Mammary epithelial cell (primary cell): ENCODE measurements around the gene TGM3.

Source experiments
- CTCF ChIP-seq, 2 donors: IDR thresholded peaks in 1 of 2; conservative IDR thresholded peaks in 1 of 2; 2 replicates each; pipeline ENCODE4 v1.5.1; 2011 to 2012; ENCODE audit warnings: inconsistent platforms in 2 of 2, low read length in 2 of 2, mild to moderate bottlenecking in 2 of 2, control low read depth in 1 of 2, low read depth in 1 of 2; ENCODE audit not compliant: insufficient read depth in 1 of 2; ENCODE audit errors: extremely low read depth in 1 of 2
- EZH2 ChIP-seq: IDR thresholded peaks from 2 replicates; pipeline ENCODE4 v1.6.1; 2012; ENCODE audit warnings: low read length, inconsistent platforms, borderline replicate concordance

GRCh38 chr20:2380601-2381000, 84.8 kb downstream of the TGM3 start, which contains the start of gene TGM6:
- TF ChIP-seq CTCF (conservative IDR thresholded peaks at IDR 0.05 in 1 of 2, IDR thresholded peaks at IDR 0.05 in 1 of 2; ENCODE audit: extremely low read depth in 1 of 2, insufficient read depth in 1 of 2, low read depth in 1 of 2, low read length in 2 of 2) = no peak
- TF ChIP-seq EZH2 = no peak
